B cell (primary cell): ENCODE data around the gene FAM229B. TPM values are rescaled to one million over a fixed set of nuclear protein-coding genes. Genes with fewer than 3 reads are reported as not detected.

Experiments used
- ATAC-seq: fragments of 200-7000 bp; cut with Tn5 transposase; one replicate; pipeline ENCODE4 v1.10.0; 2021; ENCODE audit warnings: low read depth, mild to moderate bottlenecking, moderate number of reproducible peaks, moderate library complexity
- CTCF ChIA-PET: fragments of 350-600 bp; sonication (Branson Sonifier 250); formaldehyde crosslinking; loops from one replicate; lab custom pipeline; 2021; ENCODE audit warnings: antibody characterized with exemption, inconsistent platforms; lab: Charles Lee
- POLR2A ChIA-PET: fragments of 350-600 bp; sonication (Branson Sonifier 250); formaldehyde crosslinking; loops from one replicate; lab custom pipeline; 2021; ENCODE audit warnings: antibody characterized with exemption; lab: Charles Lee
- DNase-seq: peaks from one replicate; pipeline ENCODE4 v3.0.0; 2013
- H2AFZ ChIP-seq: 2 replicates; pipeline ENCODE4 v1.6.1; 2012; ENCODE audit warnings: mild to moderate bottlenecking, low read depth, low read length; ENCODE audit not compliant: insufficient read depth, poor library complexity, severe bottlenecking
- H3K27ac ChIP-seq, 2 donors: 1 replicate in 1 of 2; 2 replicates in 1 of 2; pipeline ENCODE4 v1.5.1; 2012 to 2013; ENCODE audit warnings: low read length in 2 of 2, mild to moderate bottlenecking in 2 of 2, moderate library complexity in 1 of 2
- H3K27me3 ChIP-seq, 4 experiments: fragments of 200-600 bp in 1 of 4; sonication (generic) in 1 of 4; replicated peaks in 1 of 4; 1 replicate in 2 of 4; 2 replicates in 2 of 4; pipeline versions ENCODE4 v1.6.1 to v1.7.0; 2013 to 2016; ENCODE audit warnings: low read length in 3 of 4, mild to moderate bottlenecking in 2 of 4, mixed read lengths in 1 of 4, moderate library complexity in 1 of 4; ENCODE audit not compliant: insufficient read depth in 4 of 4, control insufficient read depth in 3 of 4; ENCODE audit errors: control extremely low read depth in 1 of 4
- H3K36me3 ChIP-seq, 2 experiments: replicated peaks in 1 of 2; 1 replicate in 1 of 2; 2 replicates in 1 of 2; pipeline versions ENCODE4 v1.6.1 to v1.7.1; 2013; ENCODE audit warnings: low read length in 1 of 2; ENCODE audit not compliant: insufficient read depth in 2 of 2, control insufficient read depth in 1 of 2; ENCODE audit errors: control extremely low read depth in 1 of 2, extremely low read depth in 1 of 2
- H3K4me1 ChIP-seq, 2 donors: fragments of 200-600 bp in 1 of 2; sonication (generic) in 1 of 2; 1 replicate in 1 of 2; 2 replicates in 1 of 2; pipeline versions ENCODE4 v1.5.1 to v1.6.1; 2013 to 2017; ENCODE audit warnings: low read length in 2 of 2; ENCODE audit not compliant: control insufficient read depth in 2 of 2, insufficient read depth in 2 of 2
- H3K4me2 ChIP-seq: replicated peaks from 2 replicates; pipeline ENCODE3; 2012; ENCODE audit warnings: mild to moderate bottlenecking, low read depth, low read length; ENCODE audit not compliant: poor library complexity, severe bottlenecking
- H3K4me3 ChIP-seq, 5 experiments: fragments of 200-600 bp in 1 of 5; sonication (generic) in 1 of 5; 1 replicate in 3 of 5; 2 replicates in 2 of 5; pipeline versions ENCODE4 v1.5.1 to v1.7.0; 2011 to 2016; ENCODE audit warnings: low read length in 4 of 5, mild to moderate bottlenecking in 4 of 5, low read depth in 2 of 5, control low read depth in 1 of 5, moderate library complexity in 1 of 5; ENCODE audit not compliant: insufficient read depth in 1 of 5; ENCODE audit errors: control extremely low read depth in 1 of 5, extremely low read depth in 1 of 5
- H3K79me2 ChIP-seq: fragments of 200-600 bp; sonication (generic); one replicate; pipeline ENCODE4 v1.6.0; 2016; ENCODE audit warnings: low read length; ENCODE audit not compliant: control insufficient read depth, insufficient read depth
- H3K9ac ChIP-seq: fragments of 200-600 bp; sonication (generic); 2 replicates; pipeline ENCODE4 v1.6.1; 2017; ENCODE audit warnings: mild to moderate bottlenecking, low read length, moderate library complexity
- H3K9me3 ChIP-seq, 3 donors: one replicate each; pipeline versions ENCODE4 v1.6.1 to v1.7.1; 2013; ENCODE audit warnings: low read length in 2 of 3; ENCODE audit not compliant: control insufficient read depth in 2 of 3, insufficient read depth in 1 of 3; ENCODE audit errors: control extremely low read depth in 1 of 3
- H4K20me1 ChIP-seq: 2 replicates; pipeline ENCODE4 v1.6.0; 2012; ENCODE audit warnings: mild to moderate bottlenecking, low read length; ENCODE audit not compliant: insufficient read depth, control insufficient read depth, poor library complexity, severe bottlenecking
- H3K27ac Mint-ChIP-seq: one replicate; pipeline ENCODE4 v1.8.0; 2021; ENCODE audit warnings: mixed read lengths
- H3K27me3 Mint-ChIP-seq: one replicate; pipeline ENCODE4 v1.8.0; 2021; ENCODE audit warnings: mixed read lengths
- H3K4me1 Mint-ChIP-seq: one replicate; pipeline ENCODE4 v1.8.0; 2021; ENCODE audit warnings: mixed read lengths
- H3K4me3 Mint-ChIP-seq: one replicate; pipeline ENCODE4 v1.8.0; 2021; ENCODE audit warnings: mixed read lengths
- H3K9me3 Mint-ChIP-seq: one replicate; pipeline ENCODE4 v1.8.0; 2022; ENCODE audit warnings: mixed read lengths; ENCODE audit not compliant: insufficient read depth
- CTCF ChIP-seq: fragments of 200-600 bp; IDR thresholded peaks from one replicate; pipeline ENCODE4 v1.8.0; 2022; ENCODE audit warnings: antibody characterized with exemption, mild to moderate bottlenecking
- EZH2 ChIP-seq: IDR thresholded peaks from 2 replicates; pipeline ENCODE4 v1.6.1; 2012; ENCODE audit warnings: borderline replicate concordance, low read depth, mild to moderate bottlenecking, moderate library complexity, low read length; ENCODE audit not compliant: insufficient read depth, poor library complexity, severe bottlenecking
- WGBS: methylation state at CpG from one replicate; pipeline ENCODE4 v1.1.5; 2013; ENCODE audit warnings: missing lambda C conversion rate; ENCODE audit not compliant: insufficient coverage; 5-methylcytosine and 5-hydroxymethylcytosine counted together
- intact Hi-C: fragments of 100-400 bp; cut with micrococcal nuclease; formaldehyde crosslinking; loops from one replicate; pipeline ENCODE4 v1.10.0; 2022
- polyA plus RNA-seq: library from polyadenylated mRNA; depleted of rRNA; stranded (reverse); fragments of >200 nt; gene quantifications from 2 replicates; pipeline ENCODE4 v1.2.3, GENCODE V29; 2012
- total RNA-seq, 2 donors: library from RNA; stranded (reverse); fragments of 120-200 nt in 1 of 2; gene quantifications; 1 replicate in 1 of 2; 2 replicates in 1 of 2; pipeline versions ENCODE4 v1.2.3 to v1.2.4, GENCODE V29; 2013 to 2022

FAM229B gene
- total and polyA plus RNA-seq, 2 donors (not counting 1 experiment from before 2014, with no cell fraction given): 1.3 to 4.4 TPM

- Mint-ChIP-seq H3K9me3 (no peaks in the 10 kb centered on the region), H3K4me3 (no peak overlapping the region), H3K27me3 (peaks cover 9% of the 10 kb centered on the region), H3K27ac (no peak overlapping the region), H3K4me1 (peaks cover 4% of the 10 kb centered on the region)
- no peak overlapping the region for H3K27ac ChIP-seq
- no peak overlapping the region for H3K4me3 ChIP-seq
- no peaks in the 10 kb centered on the region for H4K20me1 ChIP-seq
- TF ChIP-seq CTCF: no peak
- TF ChIP-seq EZH2: no peak
- CTCF ChIA-PET: interaction anchor here (0.7 kb wide), 1 partner anchor 10 kb away, joined by 3 read pairs; no protein-coding TSS in a partner anchor
- POLR2A ChIA-PET: no interaction called here
- 96% methylated on average over 8 of the region's 15 CpGs for WGBS
- no peaks in the 10 kb centered on the region for H3K27me3 ChIP-seq
- no peak overlapping the region for H3K9ac ChIP-seq
- H3K4me2 ChIP-seq: no peak overlapping the region
- no peaks in the 10 kb centered on the region for H3K79me2 ChIP-seq
- peaks cover 0 to 3% of the 10 kb centered on the region in 2 donors for H3K4me1 ChIP-seq
- ATAC-seq: no peak
- no peak for DNase-seq
- no peaks in the 10 kb centered on the region for H3K9me3 ChIP-seq
- no peak overlapping the region for H2AFZ ChIP-seq
- no peaks in the 10 kb centered on the region for H3K36me3 ChIP-seq
- intact Hi-C loops: no loop called here
Measured at GRCh38 chr6:112038756-112039430, 48.5 kb upstream of the FAM229B start.

- Histone ChIP-seq H3K27me3 (no peaks in the 10 kb centered on the region), H3K27ac (no peak overlapping the region), H3K4me3 (no peak overlapping the region), H3K4me1 (peaks cover 0 to 3% of the 10 kb centered on the region in 2 donors), H4K20me1 (no peaks in the 10 kb centered on the region), H3K79me2 (no peaks in the 10 kb centered on the region), H3K36me3 (no peaks in the 10 kb centered on the region), H2AFZ (no peak overlapping the region), H3K9me3 (no peaks in the 10 kb centered on the region), H3K9ac (no peak overlapping the region), H3K4me2 (no peak overlapping the region)
- Mint-ChIP-seq H3K4me3 (no peak overlapping the region), H3K27me3 (peaks cover 5% of the 10 kb centered on the region), H3K27ac (no peak overlapping the region), H3K9me3 (no peaks in the 10 kb centered on the region), H3K4me1 (peaks cover 4% of the 10 kb centered on the region)
- ChIA-PET CTCF (interaction anchor here (0.7 to 1.0 kb wide), 2 partner anchors 10 to 11 kb away, joined by 3 read pairs; no protein-coding TSS in a partner anchor), POLR2A (no interaction called here)
- no peak for ATAC-seq
- intact Hi-C loops: no loop called here
- no peak for DNase-seq
- no peak for TF ChIP-seq CTCF
- no peak for TF ChIP-seq EZH2
- WGBS: no CpG with 5 or more reads among the region's 2 CpGs
Measured at GRCh38 chr6:112039431-112039770, 48.0 kb upstream of the FAM229B start.
